NCI-H2196 (cell line): ENCODE results near the gene MAPK14.

Experiments
- DNase-seq: peaks from one replicate; lab custom pipeline; 2025; ENCODE audit not compliant: unreplicated experiment; lab: John Stamatoyannopoulos, UW

The MAPK14 gene

DNA sequence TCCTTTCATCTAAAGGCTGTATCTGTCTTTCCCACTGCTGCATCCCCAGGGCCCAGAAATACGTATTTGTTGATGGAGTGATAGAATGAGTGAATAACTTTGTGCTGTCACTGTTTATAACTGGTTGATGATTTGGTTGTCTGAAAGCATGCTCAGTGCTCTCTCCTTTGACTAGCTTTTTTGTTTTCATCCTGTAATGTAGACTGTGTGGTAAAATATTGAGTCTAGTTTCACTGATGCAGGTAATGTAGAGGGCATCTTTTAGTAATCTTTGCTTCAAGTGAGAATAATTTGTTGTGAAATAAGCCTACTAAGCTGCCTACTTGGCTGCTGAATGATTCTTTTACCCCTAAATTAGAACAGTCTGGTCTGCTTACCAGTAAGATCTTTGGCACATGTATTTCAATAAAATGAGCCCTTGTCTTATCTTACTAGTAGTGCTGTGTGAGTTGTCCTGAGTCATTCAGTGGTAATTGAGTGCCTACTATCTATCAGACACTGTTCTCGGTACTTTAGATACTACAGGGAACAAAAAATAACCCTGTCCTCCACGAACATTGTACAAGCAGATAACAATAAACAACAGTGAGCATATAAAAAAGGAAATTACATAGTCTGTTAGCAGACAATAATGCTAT lies 39.9 kb downstream of the MAPK14 start:
- DNase-seq, result no peak

DNA sequence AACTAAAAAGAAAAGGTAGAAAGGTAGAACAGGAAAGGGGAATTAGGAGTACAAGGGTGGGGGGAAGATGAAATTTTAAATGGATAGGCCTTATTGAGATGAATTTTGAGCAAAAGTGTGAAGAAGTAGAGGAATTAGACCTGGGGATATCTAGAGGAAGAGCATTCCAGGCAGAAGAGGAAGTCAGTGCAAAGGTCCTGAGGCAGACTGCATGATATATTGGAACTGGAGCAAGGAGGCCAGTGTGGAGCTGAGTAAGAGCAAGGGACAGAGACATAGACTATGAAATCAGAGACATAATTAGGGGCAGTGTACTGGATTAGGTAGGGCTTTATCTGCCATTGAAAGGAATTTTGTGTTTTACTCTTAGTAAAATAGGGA lies 40.4 kb downstream of the MAPK14 start:
- no peak for DNase-seq

DNA sequence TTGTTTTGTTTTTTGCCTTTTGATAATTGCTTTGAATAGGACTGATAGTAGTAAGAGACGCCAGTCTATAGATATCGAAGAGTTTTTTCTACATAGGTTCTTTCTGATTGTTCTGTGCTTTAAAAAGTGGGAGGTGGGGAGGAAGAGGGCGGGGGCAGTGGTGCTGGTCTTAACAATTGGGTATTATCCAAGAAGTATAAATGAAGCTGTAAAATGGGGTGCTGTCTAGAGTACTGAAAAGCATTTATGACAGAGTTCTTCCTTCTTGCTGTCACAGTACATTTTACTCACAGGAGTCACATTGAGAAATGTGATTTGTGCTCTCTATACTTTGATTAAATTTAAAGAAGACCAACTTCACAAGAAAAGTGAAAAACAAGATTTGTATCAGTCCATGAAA lies 41.0 kb downstream of the MAPK14 start:
- no peak for DNase-seq

DNA sequence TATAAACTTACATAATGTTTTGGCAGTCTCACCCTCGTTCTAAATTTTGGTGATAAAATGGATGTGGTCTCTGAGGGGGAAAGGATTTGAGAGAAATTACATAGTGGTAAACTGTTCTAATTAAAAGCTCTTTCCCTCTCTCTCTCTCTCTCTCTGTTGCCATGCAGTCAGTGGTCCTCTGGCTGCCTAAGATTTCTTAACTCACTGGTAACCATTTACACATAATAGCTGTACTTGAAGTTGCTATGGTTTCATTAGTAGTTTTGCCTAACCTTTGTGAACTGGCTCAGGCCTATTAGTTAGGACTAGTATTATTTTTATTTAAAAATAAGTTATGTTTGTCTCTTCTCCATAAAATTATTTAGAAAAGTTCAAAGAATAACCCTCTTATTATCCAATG lies 42.0 kb downstream of the MAPK14 start:
- peak; percentile 6 for DNase-seq

DNA sequence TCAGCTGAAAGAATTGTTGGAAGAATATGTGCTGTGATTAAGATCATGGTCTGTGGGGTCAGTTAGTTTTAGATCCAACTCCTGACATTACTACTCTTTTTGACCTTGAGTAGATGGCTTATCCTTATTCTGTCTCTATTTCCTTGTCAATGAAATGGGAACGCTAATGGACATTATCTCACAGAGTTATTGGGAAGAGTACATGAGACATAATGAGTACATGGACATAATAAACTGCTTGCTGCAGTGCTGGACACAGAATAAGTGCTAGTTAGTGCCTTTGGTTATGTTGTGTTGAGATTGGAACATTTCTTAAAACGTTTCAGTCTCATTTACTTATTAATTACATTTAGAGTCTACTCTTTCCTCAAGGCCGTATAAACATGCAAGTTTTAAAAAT lies 42.6 kb downstream of the MAPK14 start:
- DNase-seq, result no peak

DNA sequence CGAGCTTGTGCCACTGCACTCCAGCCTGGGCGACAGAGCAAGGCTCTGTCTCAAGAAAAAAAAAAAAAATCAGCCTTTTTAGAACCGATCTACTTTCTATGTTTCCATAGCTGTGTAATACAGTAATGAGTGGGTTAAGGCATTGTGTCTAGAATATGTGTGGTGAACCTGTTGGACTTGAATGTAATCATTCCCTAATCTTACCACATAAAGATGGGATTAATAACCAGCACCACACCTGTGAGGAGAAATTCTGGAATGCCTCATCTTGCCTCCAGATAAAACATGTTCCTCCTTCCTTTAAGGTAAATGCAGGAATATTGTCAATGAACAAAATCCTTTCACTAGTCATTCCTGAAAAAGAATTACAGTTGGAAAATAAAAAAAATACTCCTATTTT lies 43.7 kb downstream of the MAPK14 start:
- no peak for DNase-seq

DNA sequence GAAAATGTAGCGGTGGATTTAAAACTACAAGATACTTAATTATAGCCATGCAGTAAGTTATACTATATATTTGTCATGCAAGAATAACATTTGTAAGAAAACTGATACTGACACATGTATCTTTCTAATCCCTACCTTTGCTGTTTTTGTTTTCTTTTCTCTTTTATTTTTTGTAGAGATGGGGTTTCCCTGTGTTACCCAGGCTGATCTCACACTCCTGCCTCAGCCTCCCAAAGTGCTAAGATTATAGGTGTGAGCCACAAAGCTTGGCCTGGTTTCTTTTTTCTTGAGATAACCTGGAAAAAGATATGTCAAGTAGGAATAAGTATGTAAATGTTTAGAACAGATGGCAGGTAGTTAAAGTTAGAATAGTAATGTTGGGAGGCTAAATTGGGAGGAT lies 44.1 kb downstream of the MAPK14 start:
- DNase-seq, result no peak

DNA sequence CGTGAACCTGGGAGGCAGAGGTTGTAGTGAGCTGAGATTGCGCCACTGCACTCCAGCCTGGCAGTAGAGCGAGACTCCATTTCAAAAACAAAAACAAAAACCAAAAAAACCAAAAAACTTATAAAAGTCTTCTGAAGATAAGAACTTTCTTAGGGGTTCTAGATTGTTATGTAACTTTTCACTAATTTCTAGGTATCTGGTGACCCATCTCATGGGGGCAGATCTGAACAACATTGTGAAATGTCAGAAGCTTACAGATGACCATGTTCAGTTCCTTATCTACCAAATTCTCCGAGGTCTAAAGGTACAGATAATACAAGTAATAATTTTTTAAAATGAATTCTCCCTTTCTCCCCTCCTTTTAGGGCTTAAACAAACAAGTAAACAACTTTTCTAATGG lies 45.1 kb downstream of the MAPK14 start:
- no peak for DNase-seq

DNA sequence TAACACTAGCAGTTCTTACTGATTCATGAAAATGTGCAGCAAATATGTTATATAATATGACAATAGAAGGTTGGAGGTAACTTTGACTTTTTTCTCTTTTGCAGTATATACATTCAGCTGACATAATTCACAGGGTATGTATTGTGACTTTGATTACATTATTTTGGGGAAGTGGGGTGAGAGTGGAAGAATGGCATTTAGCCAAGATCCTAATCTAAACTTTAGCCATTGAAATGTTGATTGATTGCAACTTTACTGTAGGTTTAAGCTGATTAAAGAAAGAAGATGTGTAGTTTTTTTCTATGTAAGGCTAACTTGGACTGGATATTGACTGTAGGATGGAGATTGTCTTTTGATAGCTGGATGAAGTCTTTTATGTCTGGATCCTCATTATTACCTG lies 46.0 kb downstream of the MAPK14 start:
- DNase-seq, result no peak

DNA sequence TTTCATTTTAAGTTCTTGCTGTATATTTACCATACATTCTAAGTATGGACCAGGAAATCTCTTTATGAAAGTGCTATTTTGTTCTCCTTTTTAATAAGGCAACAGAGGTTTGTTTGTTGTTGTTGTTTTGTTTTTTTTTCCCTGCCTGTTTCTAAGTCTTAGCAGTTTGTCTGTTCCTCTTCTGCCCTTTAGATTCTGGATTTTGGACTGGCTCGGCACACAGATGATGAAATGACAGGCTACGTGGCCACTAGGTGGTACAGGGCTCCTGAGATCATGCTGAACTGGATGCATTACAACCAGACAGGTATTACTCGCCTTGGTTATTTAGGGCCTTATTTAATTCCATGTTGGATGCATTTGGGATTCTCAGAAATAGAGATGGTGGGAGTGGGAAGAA lies 48.0 kb downstream of the MAPK14 start:
- no peak for DNase-seq

DNA sequence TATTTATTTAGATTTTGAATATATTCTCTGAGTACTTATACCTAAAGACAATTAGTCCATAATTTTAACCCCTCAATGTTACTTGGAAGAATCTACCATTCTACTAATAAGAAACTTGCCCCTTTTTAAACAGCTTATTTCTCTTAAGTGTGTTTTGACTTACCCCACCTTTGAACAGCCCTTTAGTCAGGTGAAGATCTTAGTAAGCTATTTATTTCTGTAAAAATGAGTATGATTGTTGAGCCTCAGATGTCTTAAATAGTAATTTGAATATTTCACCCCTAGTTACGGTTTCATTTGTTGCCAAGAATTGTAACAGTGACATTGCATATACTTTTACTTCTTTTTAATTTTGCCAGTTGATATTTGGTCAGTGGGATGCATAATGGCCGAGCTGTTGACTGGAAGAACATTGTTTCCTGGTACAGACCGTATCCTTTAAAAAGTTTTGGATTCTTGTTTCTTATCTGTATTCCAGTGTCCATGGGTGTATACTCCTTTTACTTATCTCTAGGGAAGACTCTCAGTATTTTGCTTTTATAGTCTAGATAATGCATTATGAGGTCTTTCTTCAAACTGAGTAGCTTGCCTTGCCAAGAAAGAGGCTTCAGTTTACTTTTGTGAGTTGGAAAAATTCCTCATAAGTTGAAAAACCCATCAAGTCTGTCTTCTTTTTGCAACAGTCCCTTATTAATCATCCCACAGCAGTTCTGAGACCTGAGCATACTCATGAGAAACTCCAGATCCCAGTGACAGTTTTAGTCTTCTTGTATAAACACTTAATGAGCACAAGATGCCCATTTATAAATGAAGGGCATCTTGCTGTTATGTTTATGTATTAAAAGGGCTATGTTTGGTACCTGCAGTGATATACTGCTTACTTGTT lies 48.8 kb downstream of the MAPK14 start:
- DNase-seq, result no peak

DNA sequence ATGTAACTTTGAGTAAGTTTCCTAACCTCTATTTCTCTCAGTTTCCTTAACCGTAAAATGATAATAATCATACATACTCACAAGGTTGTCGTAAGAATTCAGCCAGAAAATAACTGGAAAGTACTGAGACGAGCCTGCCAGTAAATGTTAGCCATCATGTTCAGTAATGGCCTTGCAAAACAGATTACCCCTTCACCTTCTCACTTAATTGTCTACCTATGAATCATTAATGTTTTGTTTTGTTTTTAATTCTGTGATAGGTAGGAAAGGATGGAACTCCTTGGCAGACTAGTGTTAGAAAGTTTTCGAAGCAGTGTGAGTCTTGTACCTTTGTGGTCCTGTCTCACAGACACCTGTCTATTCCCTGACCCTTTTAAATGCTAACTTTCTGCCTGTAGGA lies 50.6 kb downstream of the MAPK14 start:
- no peak for DNase-seq

DNA sequence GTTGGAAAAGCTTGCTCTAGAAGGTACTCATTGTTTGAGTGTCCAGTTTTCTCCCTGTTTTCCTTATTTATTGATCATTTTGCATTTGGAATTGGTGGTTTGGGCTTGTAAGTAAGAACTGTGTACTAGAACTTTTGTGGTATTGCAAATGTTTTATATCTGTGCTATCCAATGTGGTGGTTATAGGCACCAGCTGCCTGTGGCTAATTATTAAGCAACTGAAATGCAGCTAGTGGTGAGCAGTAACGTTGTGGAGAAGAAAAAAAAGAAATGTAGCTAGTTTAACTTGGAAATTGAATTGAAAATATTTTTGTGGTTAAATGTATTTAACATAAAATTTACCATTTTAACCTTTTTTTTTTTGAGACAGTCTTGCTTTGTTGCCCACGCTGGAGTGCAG lies 52.0 kb downstream of the MAPK14 start:
- no peak for DNase-seq

DNA sequence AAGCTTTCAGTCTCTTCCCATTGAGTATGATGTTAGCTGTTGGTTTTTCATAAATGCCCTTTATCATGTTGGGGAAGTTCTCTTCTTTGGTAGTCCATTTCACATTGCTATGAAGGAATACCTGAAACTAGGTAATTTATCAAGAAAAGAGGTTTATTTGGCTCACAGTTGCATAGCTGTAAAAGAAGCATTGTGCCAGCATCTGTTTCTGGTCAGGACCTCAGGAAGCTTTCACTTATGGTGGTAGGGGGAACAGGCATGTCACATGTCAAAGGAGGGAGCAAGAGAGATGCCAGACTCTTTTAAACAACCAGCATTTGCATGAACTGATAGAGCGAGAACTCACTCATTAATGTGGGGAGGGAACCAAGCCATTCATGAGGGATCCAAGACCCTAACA lies 54.7 kb downstream of the MAPK14 start:
- DNase-seq, result no peak

DNA sequence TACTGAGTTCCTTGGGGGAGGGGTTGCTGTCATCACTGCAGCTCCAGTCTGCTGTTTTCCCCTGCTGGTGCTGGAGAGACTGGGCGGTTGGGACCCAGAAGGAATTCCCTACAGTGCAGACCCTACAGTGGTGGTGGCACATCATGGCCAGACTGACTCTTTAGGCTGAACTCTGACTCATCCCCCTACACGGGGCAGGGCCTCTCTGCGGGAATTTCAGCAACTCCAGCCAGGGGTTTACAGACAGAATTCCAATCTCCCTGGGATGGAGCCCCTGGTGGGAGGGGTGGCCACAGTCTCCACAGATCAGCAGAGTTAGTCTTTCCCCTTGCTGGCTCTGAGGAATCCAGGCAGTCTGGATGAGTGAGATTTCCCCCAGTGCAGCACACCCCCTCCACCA lies 55.8 kb downstream of the MAPK14 start:
- no peak for DNase-seq

DNA sequence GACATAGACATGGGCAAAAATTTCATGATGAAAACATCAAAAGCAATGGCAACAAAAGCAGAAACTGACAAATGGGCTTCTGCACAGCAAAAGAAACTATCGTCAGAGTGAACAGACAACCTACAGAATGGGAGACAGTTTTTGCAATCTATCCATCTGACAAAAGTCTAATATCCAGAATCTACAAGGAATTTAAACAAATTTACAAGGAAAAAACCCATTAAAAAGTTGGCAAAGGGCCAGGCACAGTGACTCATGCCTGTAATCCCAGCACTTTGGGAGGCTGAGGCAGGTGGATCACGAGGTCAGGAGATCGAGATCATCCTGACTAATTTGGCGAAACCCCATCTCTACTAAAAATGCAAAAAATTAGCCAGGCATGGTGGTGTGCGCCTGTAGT lies 60.6 kb downstream of the MAPK14 start:
- peak; percentile 8 for DNase-seq

DNA sequence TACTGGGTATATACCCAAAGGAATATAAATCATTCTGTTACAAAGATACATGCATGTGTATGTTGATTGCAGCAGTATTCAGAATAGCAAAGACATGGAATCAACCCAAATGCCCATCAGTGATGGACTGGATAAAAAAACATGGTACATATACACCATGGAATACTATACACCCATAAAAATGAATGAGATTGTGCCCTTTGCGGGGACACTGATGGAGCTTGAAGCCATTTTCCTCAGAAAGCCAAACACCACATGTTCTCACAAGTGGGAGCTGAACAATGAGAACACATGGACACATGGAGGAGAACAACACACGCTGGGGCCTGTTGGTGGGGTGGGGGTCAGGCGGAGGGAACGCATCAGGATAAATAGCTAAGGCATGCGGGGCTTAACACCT lies 61.4 kb downstream of the MAPK14 start:
- no peak for DNase-seq

DNA sequence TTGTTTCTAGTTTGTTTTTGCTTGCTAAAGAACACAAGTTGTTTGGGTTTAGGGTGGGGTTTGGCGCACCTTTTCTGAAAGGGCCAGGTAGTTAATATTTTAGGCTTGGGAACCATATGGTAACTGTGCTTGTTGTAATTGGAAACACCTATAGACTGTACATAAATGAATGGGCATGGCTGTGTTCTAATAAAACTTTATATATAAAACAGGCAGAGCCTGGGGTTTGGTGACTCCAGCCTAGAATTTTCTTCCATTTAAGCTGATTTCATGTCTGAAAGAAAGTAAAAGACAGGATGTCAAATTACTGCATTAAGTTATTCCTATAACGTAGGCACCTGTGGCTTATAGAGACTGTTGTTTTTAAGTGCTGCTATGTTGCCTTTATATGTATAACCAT lies 66.6 kb downstream of the MAPK14 start:
- no peak for DNase-seq

DNA sequence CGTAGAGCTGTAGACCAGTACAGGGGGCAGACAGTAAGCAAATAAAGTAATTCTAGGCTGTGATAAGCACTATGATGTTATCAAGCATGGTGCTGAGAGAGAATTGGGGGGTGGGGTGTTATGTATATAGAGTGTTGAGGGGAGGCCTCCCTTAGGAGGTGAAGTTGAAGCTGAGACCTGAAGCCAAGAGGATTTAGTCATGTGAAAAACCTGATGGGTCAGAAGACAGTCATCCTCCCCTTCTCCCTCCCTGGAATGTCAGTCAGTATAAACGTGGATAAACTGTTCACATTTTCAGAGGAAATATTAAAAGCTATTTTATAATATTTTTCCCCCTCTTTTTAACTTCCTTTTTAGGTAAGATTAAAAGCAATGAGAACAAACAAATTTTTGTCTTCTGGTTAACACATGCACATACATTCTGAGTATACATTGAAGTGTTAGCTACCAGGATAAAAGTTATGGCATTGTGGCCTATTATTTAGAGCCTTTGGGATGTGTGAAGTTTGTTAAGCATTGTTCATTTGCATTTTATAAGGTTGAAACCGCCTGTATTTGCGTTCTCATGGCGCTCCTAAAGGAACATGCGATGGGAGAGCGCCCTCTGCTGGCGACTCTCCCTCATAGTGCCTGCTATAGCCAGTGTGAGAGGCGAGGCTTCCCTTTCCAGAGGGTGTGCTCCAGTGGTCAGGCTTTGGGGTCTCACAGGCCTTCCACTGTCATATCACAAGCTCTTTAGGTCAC lies 67.3 kb downstream of the MAPK14 start:
- peak; percentile 85 for DNase-seq

DNA sequence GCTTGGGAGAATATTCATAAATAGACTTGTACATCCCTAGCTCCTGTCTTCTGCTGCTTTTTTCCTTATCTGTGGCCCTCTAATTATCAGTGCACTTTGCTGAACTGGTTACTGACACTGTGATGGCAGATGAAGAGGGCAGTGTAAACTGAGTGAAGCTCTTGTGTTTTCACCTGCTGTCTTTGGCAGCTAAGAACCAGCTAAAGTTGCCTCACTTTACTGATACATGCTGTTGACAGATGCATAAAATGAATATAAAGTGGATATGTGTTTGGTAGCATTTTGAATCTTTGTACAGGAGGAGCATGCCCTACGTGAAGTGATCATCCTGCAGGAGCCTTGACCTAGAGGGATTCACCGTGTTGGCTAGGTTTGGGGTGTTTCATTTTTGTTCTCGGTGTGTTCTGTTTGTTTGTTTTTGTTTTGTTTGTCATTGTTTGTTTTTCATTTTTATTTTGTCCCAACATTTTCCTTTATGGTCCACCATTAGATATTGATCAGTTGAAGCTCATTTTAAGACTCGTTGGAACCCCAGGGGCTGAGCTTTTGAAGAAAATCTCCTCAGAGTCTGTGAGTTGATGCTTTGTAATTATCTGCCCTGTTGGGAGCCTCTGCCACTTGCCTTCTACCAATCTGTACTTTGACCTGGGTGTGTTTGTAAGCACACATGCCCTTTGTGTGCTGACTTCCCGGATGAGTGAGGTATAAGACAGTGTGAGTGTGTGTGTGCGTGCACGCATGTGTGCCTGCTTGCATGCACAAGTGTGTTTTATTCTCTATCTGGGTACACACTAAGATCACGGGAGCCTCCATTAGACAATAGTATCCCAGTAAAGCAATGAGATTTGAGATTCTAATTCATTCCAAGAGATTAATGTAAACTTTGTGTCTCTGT lies 68.1 kb downstream of the MAPK14 start:
- DNase-seq, result peak; percentile 32
